ACC112 (cell line): ENCODE results near the gene CLPTM1L.
"Not testable (repeated sequence)": the region's sequence is repeated elsewhere in the genome, so short reads cannot be mapped to it uniquely, and the experiment has no call there.

Experiments used
- H2AFZ ChIP-seq: fragments of 200-600 bp; sonication (generic); one replicate; pipeline ENCODE4 v1.6.0; 2017; ENCODE audit warnings: antibody characterized with exemption, low read length; ENCODE audit not compliant: unreplicated experiment
- H3K27ac ChIP-seq: fragments of 200-600 bp; sonication (generic); 2 replicates; pipeline ENCODE4 v1.5.1; 2014; ENCODE audit warnings: low read depth, mild to moderate bottlenecking, antibody characterized with exemption, low read length, moderate library complexity
- H3K27me3 ChIP-seq: fragments of 200-600 bp; sonication (generic); 2 replicates; pipeline ENCODE4 v1.6.1; 2014; ENCODE audit warnings: mild to moderate bottlenecking, antibody characterized with exemption, low read length, moderate library complexity, mixed read lengths; ENCODE audit not compliant: insufficient read depth
- H3K36me3 ChIP-seq: fragments of 200-600 bp; sonication (generic); 2 replicates; pipeline ENCODE4 v1.6.1; 2016; ENCODE audit warnings: mild to moderate bottlenecking, antibody characterized with exemption, low read length, moderate library complexity, mixed read lengths; ENCODE audit not compliant: insufficient read depth
- H3K4me1 ChIP-seq: fragments of 200-600 bp; sonication (generic); one replicate; pipeline ENCODE4 v1.6.1; 2016; ENCODE audit warnings: low read length, mixed read lengths; ENCODE audit not compliant: insufficient read depth, unreplicated experiment, control insufficient read depth
- H3K4me3 ChIP-seq: fragments of 200-600 bp; sonication (generic); 2 replicates; pipeline ENCODE4 v1.5.1; 2014; ENCODE audit warnings: mild to moderate bottlenecking, low read depth, low read length
- H3K79me2 ChIP-seq: fragments of 200-600 bp; sonication (generic); one replicate; pipeline ENCODE4 v1.6.0; 2016; ENCODE audit warnings: low read length; ENCODE audit not compliant: control insufficient read depth, unreplicated experiment, insufficient read depth

Gene CLPTM1L

DNA sequence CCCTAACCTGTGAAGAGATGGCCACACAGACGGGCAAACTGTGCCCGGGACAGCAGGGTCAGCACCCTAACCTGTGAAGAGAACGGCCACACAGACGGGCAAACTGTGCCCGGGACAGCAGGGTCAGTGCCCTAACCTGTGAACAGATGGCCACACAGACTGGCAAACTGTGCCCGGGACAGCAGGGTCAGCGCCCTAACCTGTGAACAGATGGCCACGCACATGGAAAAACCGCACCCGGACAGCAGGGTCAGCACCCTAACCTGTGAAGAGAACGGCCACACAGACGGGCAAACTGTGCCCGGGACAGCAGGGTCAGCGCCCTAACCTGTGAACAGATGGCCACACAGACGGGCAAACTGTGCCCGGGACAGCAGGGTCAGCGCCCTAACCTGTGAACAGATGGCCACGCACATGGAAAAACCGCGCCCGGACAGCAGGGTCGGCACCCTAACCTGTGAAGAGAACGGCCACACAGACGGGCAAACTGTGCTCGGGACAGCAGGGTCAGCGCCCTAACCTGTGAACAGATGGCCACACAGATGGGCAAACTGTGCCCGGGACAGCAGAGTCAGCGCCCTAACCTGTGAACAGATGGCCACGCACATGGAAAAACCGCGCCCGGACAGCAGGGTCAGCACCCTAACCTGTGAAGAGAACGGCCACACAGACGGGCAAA, 5.6 kb downstream of the CLPTM1L start:
- H3K36me3 ChIP-seq, H3K4me1 ChIP-seq, H3K27me3 ChIP-seq, H3K27ac ChIP-seq, H3K4me3 ChIP-seq, H2AFZ ChIP-seq: not testable (repeated sequence)
- peaks cover 22% of the 10 kb centered on the region for H3K79me2 ChIP-seq

GRCh38 chr5:1338506-1339070, 6.3 kb downstream of the CLPTM1L start:
- Histone ChIP-seq H3K4me3 (no peak overlapping the region), H3K27me3 (no peaks in the 10 kb centered on the region), H3K27ac (no peak overlapping the region), H2AFZ (no peak overlapping the region), H3K4me1 (peaks cover 4% of the 10 kb centered on the region), H3K79me2 (peaks cover 15% of the 10 kb centered on the region), H3K36me3 (peaks cover 11% of the 10 kb centered on the region; the same call in 1 of the 2 replicates)

DNA sequence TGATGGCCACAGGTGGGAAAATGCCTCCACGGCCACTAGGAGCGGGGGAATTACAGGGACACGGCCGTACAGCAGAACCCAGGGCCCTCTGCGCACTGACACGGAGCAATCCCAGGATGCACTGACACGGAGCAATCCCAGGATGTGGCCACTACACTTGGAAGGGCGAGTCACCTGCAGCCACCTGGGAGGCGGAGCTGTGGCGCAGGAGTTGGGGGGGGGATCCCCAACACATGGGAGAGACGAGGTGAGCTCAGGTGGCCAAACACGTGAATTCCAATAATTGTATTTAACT, 6.8 kb downstream of the CLPTM1L start:
- Histone ChIP-seq H2AFZ (no peak overlapping the region), H3K4me3 (no peak overlapping the region), H3K4me1 (no peaks in the 10 kb centered on the region), H3K27ac (no peak overlapping the region), H3K36me3 (peaks cover 16% of the 10 kb centered on the region; the same call in 1 of the 2 replicates), H3K79me2 (peaks cover 11% of the 10 kb centered on the region), H3K27me3 (no peaks in the 10 kb centered on the region)

DNA sequence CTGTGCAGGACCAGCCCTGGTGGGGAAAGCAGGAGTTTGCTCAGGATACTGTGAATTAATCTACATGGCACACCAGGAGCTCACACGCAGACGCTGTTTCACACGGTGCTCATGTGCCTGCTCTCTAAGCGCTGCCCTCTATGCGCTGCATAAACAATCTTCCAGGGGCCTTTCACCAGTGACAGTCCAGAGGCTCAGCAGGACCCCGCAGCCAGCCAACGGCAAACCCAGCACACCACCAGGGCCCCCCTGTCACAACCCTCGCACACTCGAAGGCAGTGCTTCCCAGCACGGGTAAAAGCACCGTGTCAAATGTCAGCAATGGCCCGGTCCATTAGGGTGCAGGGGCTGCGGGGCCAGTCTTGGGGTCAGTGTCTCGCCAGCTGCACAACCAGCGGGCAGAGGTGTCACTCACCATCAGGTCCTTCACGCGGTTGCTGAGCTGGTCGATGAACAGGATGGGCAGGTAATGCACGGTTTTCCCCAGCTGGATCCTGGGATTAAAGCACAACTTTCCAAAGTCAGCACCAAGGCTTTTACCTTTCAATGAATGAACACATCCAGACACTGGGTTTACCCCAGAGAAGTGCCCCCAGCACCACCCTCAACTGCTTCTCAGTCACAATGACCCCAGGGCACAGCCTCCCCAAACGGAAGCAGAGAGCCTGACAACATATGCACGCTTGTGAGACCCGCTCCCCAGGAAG, 7.3 kb downstream of the CLPTM1L start:
- no peak overlapping the region for H2AFZ ChIP-seq
- H3K4me1 ChIP-seq, result no peaks in the 10 kb centered on the region
- H3K27ac ChIP-seq, result no peak overlapping the region
- H3K36me3 ChIP-seq, result peaks cover 18% of the 10 kb centered on the region; the same call in 1 of the 2 replicates
- peaks cover 10% of the 10 kb centered on the region for H3K79me2 ChIP-seq
- H3K4me3 ChIP-seq, result no peak overlapping the region
- H3K27me3 ChIP-seq, result no peaks in the 10 kb centered on the region

DNA sequence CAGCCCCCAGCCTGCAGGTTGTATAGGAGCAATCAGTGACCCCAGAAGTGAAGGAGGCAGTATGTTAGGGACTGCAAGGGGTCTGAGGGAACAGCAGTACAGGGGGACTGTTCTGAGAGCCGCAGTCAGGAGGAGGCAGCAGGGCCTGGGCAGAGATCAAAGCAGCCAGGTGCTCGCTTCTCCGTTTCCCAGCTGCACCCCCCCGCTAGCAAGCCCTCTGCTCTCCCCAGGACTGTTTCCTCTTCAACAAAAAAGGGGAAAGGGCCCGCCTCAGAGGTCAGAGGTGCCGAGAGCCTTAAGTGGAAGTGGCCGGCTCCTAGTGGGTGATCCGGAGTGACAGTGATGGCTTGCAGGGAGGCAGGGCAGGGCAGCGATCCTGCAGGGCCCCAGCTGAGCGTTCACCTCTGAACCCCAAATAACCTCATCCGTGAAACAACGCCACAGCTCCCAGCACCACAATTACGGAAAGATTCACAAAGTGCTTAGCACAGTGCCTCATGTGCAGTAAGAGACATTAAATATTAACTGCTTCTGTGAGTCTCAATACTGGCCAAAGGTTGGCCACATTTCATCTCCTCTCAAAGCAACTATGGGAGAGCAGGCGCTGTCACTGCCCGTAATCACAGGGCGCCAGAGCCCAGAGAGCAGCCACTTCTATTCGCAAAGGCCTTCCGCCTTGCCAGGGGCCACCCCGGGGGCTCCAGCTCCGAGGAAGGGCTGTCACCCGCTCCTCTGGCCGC, 8.0 kb downstream of the CLPTM1L start:
- Histone ChIP-seq H3K27me3 (no peaks in the 10 kb centered on the region), H3K27ac (no peak overlapping the region), H3K36me3 (peaks cover 15% of the 10 kb centered on the region; the same call in 1 of the 2 replicates), H3K79me2 (peaks cover 6% of the 10 kb centered on the region), H3K4me3 (no peak overlapping the region), H3K4me1 (no peaks in the 10 kb centered on the region), H2AFZ (no peak overlapping the region)

DNA sequence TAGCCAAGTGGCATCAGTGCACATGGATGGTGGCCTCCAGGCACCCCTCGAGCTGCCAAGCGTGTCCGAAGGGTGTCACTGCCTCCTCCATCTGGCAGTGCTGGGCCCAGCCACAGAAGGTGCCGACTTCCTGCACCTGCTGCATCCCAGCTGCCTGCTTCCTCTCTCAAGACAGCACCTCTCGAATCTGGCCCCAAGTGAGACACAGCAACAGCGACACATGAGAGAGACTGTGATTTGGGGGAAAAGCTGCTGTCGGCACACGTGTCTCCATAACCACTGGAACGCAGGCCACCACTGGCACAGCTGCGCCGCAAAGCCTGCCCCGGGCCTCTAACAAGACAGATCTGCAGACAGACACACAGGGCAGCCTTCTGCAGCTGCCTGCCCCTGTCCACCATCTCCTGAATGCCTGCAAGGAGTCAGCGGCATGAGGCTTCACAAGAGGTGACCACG, 8.8 kb downstream of the CLPTM1L start:
- Histone ChIP-seq H3K27me3 (no peaks in the 10 kb centered on the region), H3K36me3 (peaks cover 16% of the 10 kb centered on the region; the same call in 1 of the 2 replicates), H2AFZ (no peak overlapping the region), H3K27ac (no peak overlapping the region), H3K4me1 (no peaks in the 10 kb centered on the region), H3K4me3 (no peak overlapping the region), H3K79me2 (peaks cover 3% of the 10 kb centered on the region)

GRCh38 chr5:1335540-1336095, 9.3 kb downstream of the CLPTM1L start:
- Histone ChIP-seq H2AFZ (no peak overlapping the region), H3K36me3 (peaks cover 21% of the 10 kb centered on the region; the same call in 1 of the 2 replicates), H3K4me1 (no peaks in the 10 kb centered on the region), H3K27me3 (no peaks in the 10 kb centered on the region), H3K79me2 (peaks cover 3% of the 10 kb centered on the region), H3K27ac (no peak overlapping the region), H3K4me3 (no peak overlapping the region)

DNA sequence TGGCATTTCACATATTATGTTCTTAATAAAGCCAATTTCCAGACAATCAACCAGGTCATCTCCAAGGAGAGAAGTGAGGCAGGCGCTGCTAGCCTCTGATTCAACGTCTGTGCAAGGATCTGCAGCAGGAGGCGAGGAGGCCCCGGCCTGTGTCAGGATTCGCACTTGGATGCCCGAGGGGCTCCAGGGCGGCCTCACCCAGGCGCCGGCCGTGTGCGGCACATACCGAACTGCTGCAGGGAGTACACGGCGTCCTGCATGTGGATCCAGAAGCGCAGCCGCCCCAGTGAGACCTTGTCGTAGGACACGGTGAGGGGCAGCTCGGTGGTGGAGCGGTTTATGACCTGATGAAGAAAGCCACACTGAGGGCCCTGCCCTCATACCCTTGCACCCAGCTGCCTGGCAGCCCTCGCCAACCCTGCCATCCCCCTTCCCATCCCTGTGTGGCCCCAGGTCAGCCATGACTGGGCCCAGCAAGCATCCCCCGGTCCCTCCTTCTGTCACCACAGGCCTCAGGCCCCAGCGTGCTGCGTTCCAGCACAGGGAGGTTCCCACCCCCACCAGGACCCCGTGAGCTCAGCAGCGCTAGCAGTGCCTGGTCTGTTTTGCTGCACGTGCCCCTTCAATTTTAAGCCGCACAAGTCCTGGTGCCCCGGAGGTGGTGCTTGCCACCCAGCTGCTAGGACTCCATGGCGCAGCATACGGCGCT, 9.9 kb downstream of the CLPTM1L start:
- Histone ChIP-seq H2AFZ (no peak overlapping the region), H3K27me3 (no peaks in the 10 kb centered on the region), H3K4me3 (no peak overlapping the region), H3K36me3 (peaks cover 28% of the 10 kb centered on the region; the same call in 1 of the 2 replicates), H3K27ac (no peak overlapping the region), H3K79me2 (peaks cover 3% of the 10 kb centered on the region), H3K4me1 (no peaks in the 10 kb centered on the region)

DNA sequence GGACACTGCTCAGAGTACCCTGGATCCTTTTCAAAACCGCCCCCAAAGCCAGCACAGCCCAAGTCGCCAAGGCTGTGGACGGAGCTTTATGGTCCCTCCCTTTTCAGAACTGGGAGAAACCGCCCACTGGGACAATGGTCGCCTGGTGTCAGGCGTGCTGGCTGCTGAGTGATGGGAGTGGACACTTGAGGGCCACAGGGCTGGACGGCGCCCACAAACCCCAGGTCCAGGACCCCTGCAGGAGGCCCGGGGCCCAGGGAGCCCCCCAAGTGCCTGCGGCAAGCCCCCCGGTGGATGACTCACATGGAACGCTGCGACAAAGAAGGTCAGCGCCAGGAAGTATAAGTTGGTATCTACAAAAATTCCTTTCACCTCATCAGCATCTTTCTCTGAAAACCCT, 10.9 kb downstream of the CLPTM1L start:
- no peak overlapping the region for H3K4me3 ChIP-seq
- H3K27ac ChIP-seq, result no peak overlapping the region
- peaks cover 28% of the 10 kb centered on the region; the same call in 1 of the 2 replicates for H3K36me3 ChIP-seq
- no peaks in the 10 kb centered on the region for H3K4me1 ChIP-seq
- no peak overlapping the region for H2AFZ ChIP-seq
- H3K79me2 ChIP-seq, result peaks cover 3% of the 10 kb centered on the region
- no peaks in the 10 kb centered on the region for H3K27me3 ChIP-seq

- peaks cover 28% of the 10 kb centered on the region; the same call in 1 of the 2 replicates for H3K36me3 ChIP-seq
- H3K27ac ChIP-seq, H3K4me1 ChIP-seq, H3K4me3 ChIP-seq, H2AFZ ChIP-seq, H3K27me3 ChIP-seq, H3K79me2 ChIP-seq: not testable (repeated sequence)
These were observed 11.6 kb downstream of the CLPTM1L start for GRCh38 chr5:1333286-1333685.
